SU-DHL-6 (cell line): ENCODE results near the gene PPP2R5C.

ENCODE experiments used
- H2AFZ ChIP-seq: fragments of 200-600 bp; sonication (generic); 2 replicates; pipeline ENCODE4 v1.6.1; 2014; ENCODE audit warnings: low read depth, mild to moderate bottlenecking, moderate library complexity, mixed read lengths, antibody characterized with exemption, low read length; ENCODE audit not compliant: severe bottlenecking
- H3F3A ChIP-seq: fragments of 200-600 bp; shearing (Covaris generic); 2 replicates; pipeline ENCODE4 v1.6.0; 2016; ENCODE audit warnings: antibody characterized with exemption, mild to moderate bottlenecking; ENCODE audit not compliant: insufficient read depth
- H3K27ac ChIP-seq: fragments of 200-600 bp; sonication (generic); 2 replicates; pipeline ENCODE4 v1.5.1; 2016; ENCODE audit warnings: low read depth, mild to moderate bottlenecking, low read length, moderate library complexity, mixed read lengths
- H3K27me3 ChIP-seq: fragments of 200-600 bp; sonication (generic), shearing (Covaris generic); 2 replicates; pipeline ENCODE4 v1.6.0; 2014; ENCODE audit warnings: mild to moderate bottlenecking, low read length
- H3K36me3 ChIP-seq: fragments of 200-600 bp; sonication (generic); 2 replicates; pipeline ENCODE4 v1.6.1; 2014; ENCODE audit warnings: mild to moderate bottlenecking, low read length, mixed read lengths
- H3K4me2 ChIP-seq: fragments of 300-600, 200-600 bp; shearing (Covaris generic), sonication (generic); 2 replicates; pipeline ENCODE4 v1.6.0; 2014; ENCODE audit warnings: low read length, low read depth, mild to moderate bottlenecking; ENCODE audit not compliant: poor library complexity, severe bottlenecking
- H3K4me3 ChIP-seq: fragments of 200-600 bp; sonication (generic); 2 replicates; pipeline ENCODE4 v1.5.1; 2014; ENCODE audit warnings: antibody characterized with exemption, low read length, mild to moderate bottlenecking, mixed read lengths; ENCODE audit not compliant: insufficient read depth, poor library complexity, severe bottlenecking
- H3K79me2 ChIP-seq: fragments of 200-600 bp; sonication (generic); 2 replicates; pipeline ENCODE4 v1.6.1; 2014; ENCODE audit warnings: mild to moderate bottlenecking, low read length, moderate library complexity; ENCODE audit not compliant: insufficient read depth
- H3K9ac ChIP-seq: fragments of 200-600 bp; sonication (generic); 2 replicates; pipeline ENCODE4 v1.7.0; 2014; ENCODE audit warnings: mild to moderate bottlenecking, low read length
- H3K9me2 ChIP-seq: fragments of 200-600 bp; sonication (generic); replicated peaks from 2 replicates; pipeline ENCODE4 v1.6.1; 2014; ENCODE audit warnings: low read length; ENCODE audit not compliant: insufficient read depth
- H3K9me3 ChIP-seq: fragments of 200-600 bp; sonication (generic); 2 replicates; pipeline ENCODE4 v1.6.1; 2014; ENCODE audit warnings: low read length, mixed read lengths; ENCODE audit not compliant: insufficient read depth
- H4K20me1 ChIP-seq: fragments of 200-600 bp; sonication (generic); 2 replicates; pipeline ENCODE4 v1.6.1; 2014; ENCODE audit warnings: low read depth, mild to moderate bottlenecking, antibody characterized with exemption, low read length, moderate library complexity, mixed read lengths
- EZH2phosphoT487 ChIP-seq: fragments of 200-600 bp; sonication (generic), shearing (Covaris generic); conservative IDR thresholded peaks from 2 replicates; pipeline ENCODE4 v1.6.1; 2018; ENCODE audit warnings: mild to moderate bottlenecking, antibody characterized with exemption, low read length, moderate library complexity, mixed read lengths
- TF ChIP-seq, protein P1 (sequence below): fragments of 200-600 bp; sonication (generic); IDR thresholded peaks from one replicate; pipeline ENCODE4 v1.5.1; 2017; ENCODE audit warnings: antibody characterized with exemption, mild to moderate bottlenecking, low read length, moderate library complexity; ENCODE audit not compliant: insufficient read depth, poor library complexity, severe bottlenecking

PPP2R5C gene

DNA sequence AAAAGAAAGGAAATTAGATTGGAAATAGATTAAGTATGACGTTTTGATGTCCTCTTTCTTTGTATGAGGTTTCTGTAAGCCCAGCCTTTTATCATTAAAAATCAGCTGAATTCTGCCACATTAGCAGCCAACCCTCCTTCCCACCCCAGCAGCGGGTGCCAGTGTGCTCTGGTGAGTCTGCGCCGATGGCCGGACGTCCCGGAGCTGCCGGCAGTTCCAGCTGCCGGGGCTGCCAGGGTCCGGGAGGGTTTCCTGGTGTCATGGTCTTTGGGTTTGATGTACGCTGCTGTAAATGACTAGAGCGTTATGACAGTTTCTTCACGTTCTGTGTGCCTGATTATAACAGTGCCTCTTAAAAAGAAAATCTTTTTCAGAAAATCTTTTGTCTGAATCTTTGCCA, 151.3 kb downstream of the PPP2R5C start:
- no peaks in the 10 kb centered on the region for H4K20me1 ChIP-seq
- no peaks in the 10 kb centered on the region for H3K9me3 ChIP-seq
- H3K36me3 ChIP-seq: peaks cover 18% of the 10 kb centered on the region; the same call in 1 of the 2 replicates

GRCh38 chr14:101914083-101914482, 152.6 kb downstream of the PPP2R5C start:
- no peaks in the 10 kb centered on the region for H4K20me1 ChIP-seq
- no peaks in the 10 kb centered on the region for H3K9me3 ChIP-seq
- peaks cover 14% of the 10 kb centered on the region; the same call in 1 of the 2 replicates for H3K36me3 ChIP-seq
- H3F3A ChIP-seq: no peaks in the 10 kb centered on the region
- H3K27ac ChIP-seq: no peak overlapping the region
- H3K4me2 ChIP-seq: no peak overlapping the region
- H2AFZ ChIP-seq: no peak overlapping the region
- H3K79me2 ChIP-seq: no peaks in the 10 kb centered on the region
- H3K9me2 ChIP-seq: no peaks in the 10 kb centered on the region
- H3K9ac ChIP-seq: no peak overlapping the region
- TF ChIP-seq EZH2phosphoT487: no peak
- TF ChIP-seq, protein P1, sequence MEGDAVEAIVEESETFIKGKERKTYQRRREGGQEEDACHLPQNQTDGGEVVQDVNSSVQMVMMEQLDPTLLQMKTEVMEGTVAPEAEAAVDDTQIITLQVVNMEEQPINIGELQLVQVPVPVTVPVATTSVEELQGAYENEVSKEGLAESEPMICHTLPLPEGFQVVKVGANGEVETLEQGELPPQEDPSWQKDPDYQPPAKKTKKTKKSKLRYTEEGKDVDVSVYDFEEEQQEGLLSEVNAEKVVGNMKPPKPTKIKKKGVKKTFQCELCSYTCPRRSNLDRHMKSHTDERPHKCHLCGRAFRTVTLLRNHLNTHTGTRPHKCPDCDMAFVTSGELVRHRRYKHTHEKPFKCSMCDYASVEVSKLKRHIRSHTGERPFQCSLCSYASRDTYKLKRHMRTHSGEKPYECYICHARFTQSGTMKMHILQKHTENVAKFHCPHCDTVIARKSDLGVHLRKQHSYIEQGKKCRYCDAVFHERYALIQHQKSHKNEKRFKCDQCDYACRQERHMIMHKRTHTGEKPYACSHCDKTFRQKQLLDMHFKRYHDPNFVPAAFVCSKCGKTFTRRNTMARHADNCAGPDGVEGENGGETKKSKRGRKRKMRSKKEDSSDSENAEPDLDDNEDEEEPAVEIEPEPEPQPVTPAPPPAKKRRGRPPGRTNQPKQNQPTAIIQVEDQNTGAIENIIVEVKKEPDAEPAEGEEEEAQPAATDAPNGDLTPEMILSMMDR: no peak
- H3K4me3 ChIP-seq: no peak overlapping the region
- no peaks in the 10 kb centered on the region for H3K27me3 ChIP-seq

More for the DNA sequence above, 151.3 kb downstream of the PPP2R5C start:
- Histone ChIP-seq H3K4me2 (no peak overlapping the region), H3K27me3 (no peaks in the 10 kb centered on the region), H3K27ac (no peak overlapping the region), H3K79me2 (no peaks in the 10 kb centered on the region), H2AFZ (no peak overlapping the region), H3F3A (no peaks in the 10 kb centered on the region), H3K9me2 (no peaks in the 10 kb centered on the region), H3K4me3 (no peak overlapping the region), H3K9ac (no peak overlapping the region)
- no peak for TF ChIP-seq EZH2phosphoT487
- TF ChIP-seq, protein P1: no peak

DNA sequence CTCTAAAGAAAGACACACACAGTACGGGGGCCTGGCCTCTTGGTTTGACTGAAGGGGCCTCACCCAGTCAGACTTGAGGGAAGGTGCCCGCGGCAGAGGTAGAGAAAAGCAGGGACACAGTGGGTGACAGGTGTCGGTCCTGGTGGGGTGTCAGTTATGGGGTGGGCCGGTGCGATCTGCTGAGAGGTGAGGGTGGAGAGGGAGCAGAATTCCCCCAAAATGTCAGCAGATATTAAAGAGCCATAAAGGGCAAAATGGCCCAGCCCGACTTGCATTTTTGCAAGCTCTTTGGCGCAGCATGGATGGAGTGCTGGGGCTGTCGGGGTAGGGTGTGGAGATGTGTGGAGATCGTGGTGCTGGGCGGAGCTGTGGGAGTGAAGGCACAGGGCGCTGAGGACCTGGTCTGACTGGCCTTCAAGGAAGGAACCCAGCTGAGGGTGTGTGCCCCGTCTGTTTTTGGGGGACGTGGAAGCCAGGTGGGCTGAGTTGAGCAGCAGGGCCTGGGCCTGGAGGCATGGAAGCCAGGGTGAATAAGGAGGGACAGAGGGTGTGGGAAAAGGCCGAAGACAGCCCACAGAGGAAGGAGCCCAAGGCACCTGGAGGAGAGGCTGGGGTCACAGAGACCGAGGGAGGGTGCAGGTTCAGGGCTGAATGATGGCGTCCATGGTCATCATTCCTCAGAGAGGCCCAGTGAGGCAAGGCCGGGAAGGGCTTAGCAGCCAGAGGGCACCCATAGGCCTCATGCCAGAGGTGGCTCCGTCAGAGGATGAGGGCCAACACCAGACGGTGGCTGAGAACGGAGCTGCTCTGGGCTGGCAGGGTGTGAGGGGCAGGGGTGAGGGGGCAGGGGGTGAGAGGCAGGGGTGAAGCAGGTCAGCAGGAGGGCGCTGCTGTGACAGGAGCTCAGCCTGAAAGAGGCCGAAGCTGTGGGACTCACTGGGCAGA, 154.6 kb downstream of the PPP2R5C start:
- Histone ChIP-seq H3K27me3 (no peaks in the 10 kb centered on the region), H3K36me3 (peaks cover 4% of the 10 kb centered on the region; the same call in 1 of the 2 replicates), H3K9me2 (no peaks in the 10 kb centered on the region), H3K9ac (no peak overlapping the region), H3K4me3 (no peak overlapping the region), H3K9me3 (no peaks in the 10 kb centered on the region), H3K4me2 (no peak overlapping the region), H2AFZ (no peak overlapping the region), H3K27ac (no peak overlapping the region), H3K79me2 (no peaks in the 10 kb centered on the region), H3F3A (no peaks in the 10 kb centered on the region), H4K20me1 (no peaks in the 10 kb centered on the region)
- TF ChIP-seq EZH2phosphoT487: no peak

DNA sequence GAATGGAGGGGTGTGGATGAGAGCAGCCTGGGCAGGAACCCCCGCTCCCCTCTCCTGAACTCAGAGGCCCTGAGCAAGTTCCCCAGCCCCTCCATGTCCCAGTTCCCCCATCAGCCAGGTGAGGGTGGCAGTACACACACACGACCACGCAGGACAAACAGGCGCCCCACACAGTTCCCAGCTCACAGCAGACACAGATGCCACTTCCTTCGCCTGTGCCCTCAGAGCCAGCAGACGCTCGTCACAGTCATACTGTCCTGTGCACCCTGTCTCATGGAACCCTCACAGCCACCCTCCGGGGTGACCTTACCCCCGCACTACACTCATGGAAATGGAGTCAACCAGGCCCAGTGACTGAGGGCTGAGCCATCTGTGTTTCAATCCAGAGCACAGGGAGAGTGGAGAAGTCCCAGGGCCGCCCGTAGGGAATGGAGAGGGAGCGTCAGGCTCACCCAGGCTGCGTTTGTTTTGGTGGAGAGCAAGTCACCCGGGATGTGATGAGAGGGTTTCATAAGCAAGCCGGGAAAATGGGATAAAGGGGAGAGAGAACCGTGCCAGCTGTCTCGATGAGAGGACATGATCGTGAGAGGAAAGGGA, 155.4 kb downstream of the PPP2R5C start:
- TF ChIP-seq EZH2phosphoT487: no peak
- TF ChIP-seq, protein P1: no peak
- Histone ChIP-seq H2AFZ (no peak overlapping the region), H4K20me1 (no peaks in the 10 kb centered on the region), H3F3A (no peaks in the 10 kb centered on the region), H3K36me3 (peaks cover 7% of the 10 kb centered on the region; the same call in 1 of the 2 replicates), H3K4me2 (no peak overlapping the region), H3K9me2 (no peaks in the 10 kb centered on the region), H3K79me2 (no peaks in the 10 kb centered on the region), H3K9me3 (no peaks in the 10 kb centered on the region), H3K4me3 (no peak overlapping the region), H3K27ac (no peak overlapping the region), H3K9ac (no peak overlapping the region), H3K27me3 (no peaks in the 10 kb centered on the region)
